ENCODE data around the gene PLCB1.

GRCh38 chr20:8335495-8336195, 203.6 kb downstream of the PLCB1 start:
- TF ChIP-seq POLR2AphosphoS5 (IDR thresholded peaks at IDR 0.05; ENCODE audit: low read depth, low read length): no peak
- no peak for TF ChIP-seq POLR2A (IDR thresholded peaks at IDR 0.05; ENCODE audit: low read depth, low read length)
